Psoas muscle (tissue), 8 donors: ENCODE results near the gene R3HDM1. TPM values are rescaled to one million over a fixed set of nuclear protein-coding genes. Genes with fewer than 3 reads are reported as not detected.

ENCODE experiments used
- ATAC-seq, 4 donors: fragments of 200-7000 bp; cut with Tn5 transposase; one replicate each; pipeline ENCODE4 v1.9.1; 2020; ENCODE audit warnings: moderate library complexity in 3 of 4, mild to moderate bottlenecking in 2 of 4
- DNase-seq, 2 donors: peaks; one replicate each; pipeline ENCODE4 v3.0.0-alpha.2; 2020
- H3K27ac ChIP-seq: fragments of 200-600 bp; one replicate; pipeline ENCODE4 v1.8.0; 2022
- H3K27me3 ChIP-seq, 3 donors: fragments of 200-600 bp in 1 of 3; one replicate each; pipeline versions ENCODE4 v1.6.1 to v1.8.0; 2013 to 2022; ENCODE audit warnings: low read length in 2 of 3, mild to moderate bottlenecking in 2 of 3, moderate library complexity in 1 of 3; ENCODE audit not compliant: insufficient read depth in 3 of 3
- H3K36me3 ChIP-seq, 2 donors: fragments of 200-600 bp in 1 of 2; one replicate each; pipeline versions ENCODE4 v1.6.1 to v1.8.0; 2013 to 2022; ENCODE audit warnings: low read depth in 1 of 2, mild to moderate bottlenecking in 1 of 2, moderate library complexity in 1 of 2; ENCODE audit not compliant: insufficient read depth in 1 of 2
- H3K4me1 ChIP-seq: fragments of 200-600 bp; one replicate; pipeline ENCODE4 v1.8.0; 2022
- H3K4me3 ChIP-seq: fragments of 200-600 bp; one replicate; pipeline ENCODE4 v1.8.0; 2022; ENCODE audit warnings: mild to moderate bottlenecking
- H3K9me3 ChIP-seq: fragments of 200-600 bp; one replicate; pipeline ENCODE4 v1.8.0; 2022
- WGBS, 3 donors: extraction: QIAGEN DNeasy Blood & Tissue Kit; methylation state at CpG; one replicate each; pipeline versions ENCODE4 v1.1.6 to v1.1.7; 2013; 5-methylcytosine and 5-hydroxymethylcytosine counted together
- intact Hi-C, 2 donors: fragments of 100-400 bp; cut with DNase I; formaldehyde crosslinking; loops; one replicate each; pipeline versions ENCODE4 v1.11.0 to v1.14.2; 2022
- polyA plus RNA-seq, 3 donors: library from polyadenylated mRNA; stranded (reverse); fragments of 200-250 nt; gene quantifications; one replicate each; pipeline ENCODE4 v1.2.3, GENCODE V29; 2013
- total RNA-seq, 4 donors: library from RNA; stranded (reverse); fragmentation: NEBNext Ultra II Directional in 2 of 4; extraction: Animal tissue kit (Norgen Biotek cat#: 25700) in 2 of 4; gene quantifications; one replicate each; pipeline versions ENCODE4 v1.2.1 to v1.2.4, GENCODE V29; 2021 to 2023
- TF ChIP-seq, protein P1 (sequence below): fragments of 200-600 bp; IDR thresholded peaks from one replicate; pipeline ENCODE4 v1.8.0; 2022; ENCODE audit warnings: antibody characterized with exemption
- donor health status: healthy with polysubstance abuse.
- donor health status: DM: no; HTN: no; CAD: no; lungs with moderate emphysema.
- donor health status: Bipolar disorder and iron deficiency.
- donor health status: healthy.
- donor health status: DM: yes; HTN: yes; CAD: no.
- donor health status: DM: no; HTN: no; CAD: no.
- donor health status: DM: no; HTN: no; CAD: no.
- donor health status: DM: yes; HTN: yes; CAD: no.

The R3HDM1 gene
- total and polyA plus RNA-seq, 7 donors, result 4.6 to 25.3 (median 20.1) TPM

DNA sequence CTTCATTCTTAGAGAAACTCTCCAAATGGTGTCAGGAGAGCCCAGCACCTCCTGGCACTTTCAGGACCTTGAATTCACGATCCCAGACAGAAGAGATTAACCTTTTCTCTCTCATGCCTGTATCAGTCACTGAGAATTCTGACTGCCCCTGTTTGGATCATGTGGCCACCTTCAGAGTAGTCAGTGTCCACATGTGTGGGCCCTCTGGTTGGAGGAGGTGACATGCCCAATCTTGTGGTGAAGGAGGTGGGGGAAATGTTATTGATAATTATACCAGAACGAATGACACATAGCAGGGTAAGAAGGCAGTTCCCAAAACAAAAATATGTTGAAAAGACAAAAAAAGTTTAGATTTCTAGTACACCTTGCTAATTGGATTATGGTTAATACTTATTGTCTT, 242.0 kb downstream of the R3HDM1 start:
- intact Hi-C loops, result loop anchor here in 1 of 2 donors (10.0 kb wide), 1 partner anchor 81 kb away; no protein-coding TSS in a partner anchor
- no peak for ATAC-seq
- H3K27me3 ChIP-seq, result no peaks in the 10 kb centered on the region
- peaks cover 8 to 100% of the 10 kb centered on the region in 2 donors for H3K36me3 ChIP-seq
- no peak for DNase-seq
- H3K27ac ChIP-seq, result no peak overlapping the region
- TF ChIP-seq, protein P1, sequence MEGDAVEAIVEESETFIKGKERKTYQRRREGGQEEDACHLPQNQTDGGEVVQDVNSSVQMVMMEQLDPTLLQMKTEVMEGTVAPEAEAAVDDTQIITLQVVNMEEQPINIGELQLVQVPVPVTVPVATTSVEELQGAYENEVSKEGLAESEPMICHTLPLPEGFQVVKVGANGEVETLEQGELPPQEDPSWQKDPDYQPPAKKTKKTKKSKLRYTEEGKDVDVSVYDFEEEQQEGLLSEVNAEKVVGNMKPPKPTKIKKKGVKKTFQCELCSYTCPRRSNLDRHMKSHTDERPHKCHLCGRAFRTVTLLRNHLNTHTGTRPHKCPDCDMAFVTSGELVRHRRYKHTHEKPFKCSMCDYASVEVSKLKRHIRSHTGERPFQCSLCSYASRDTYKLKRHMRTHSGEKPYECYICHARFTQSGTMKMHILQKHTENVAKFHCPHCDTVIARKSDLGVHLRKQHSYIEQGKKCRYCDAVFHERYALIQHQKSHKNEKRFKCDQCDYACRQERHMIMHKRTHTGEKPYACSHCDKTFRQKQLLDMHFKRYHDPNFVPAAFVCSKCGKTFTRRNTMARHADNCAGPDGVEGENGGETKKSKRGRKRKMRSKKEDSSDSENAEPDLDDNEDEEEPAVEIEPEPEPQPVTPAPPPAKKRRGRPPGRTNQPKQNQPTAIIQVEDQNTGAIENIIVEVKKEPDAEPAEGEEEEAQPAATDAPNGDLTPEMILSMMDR, result no peak
- no peaks in the 10 kb centered on the region for H3K9me3 ChIP-seq
- no peak overlapping the region for H3K4me3 ChIP-seq
- H3K4me1 ChIP-seq, result no peaks in the 10 kb centered on the region
- WGBS, 3 donors, result 94 to 96% (median 95%) methylated on average over 2 of the region's 2 CpGs

DNA sequence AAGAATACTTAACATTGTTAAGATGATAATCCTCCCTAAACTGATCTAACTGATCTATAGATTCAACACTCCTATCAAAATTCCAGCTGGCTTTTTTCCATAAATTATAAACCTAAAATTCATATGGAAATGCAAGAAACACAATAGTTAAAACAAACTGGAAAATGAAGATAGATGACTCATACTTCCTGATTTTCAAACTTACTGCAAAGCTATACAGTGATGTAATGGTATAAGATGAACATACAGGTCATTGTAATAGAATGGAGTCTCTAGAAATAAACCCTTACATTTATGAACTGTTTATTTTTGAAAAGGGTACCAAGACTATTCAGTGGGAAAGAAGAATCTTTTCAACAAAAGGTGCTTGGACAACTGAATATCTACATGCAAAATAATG, 242.6 kb downstream of the R3HDM1 start:
- DNase-seq, result no peak
- no peak overlapping the region for H3K4me3 ChIP-seq
- H3K27ac ChIP-seq, result no peak overlapping the region
- intact Hi-C loops, result loop anchor here in 1 of 2 donors (10.0 kb wide), 1 partner anchor 81 kb away; no protein-coding TSS in a partner anchor
- no peak for ATAC-seq
- H3K9me3 ChIP-seq, result no peaks in the 10 kb centered on the region
- peaks cover 8 to 100% of the 10 kb centered on the region in 2 donors for H3K36me3 ChIP-seq
- no peaks in the 10 kb centered on the region for H3K4me1 ChIP-seq
- TF ChIP-seq, protein P1, result no peak
- no peaks in the 10 kb centered on the region for H3K27me3 ChIP-seq

Other genes with a start within 250 kb of the R3HDM1 start
- 1 to 10 TPM; 4.0 to 6.4 (median 4.8) TPM for gene ZRANB3, start 266 bp upstream of the R3HDM1 start, total RNA-seq
- gene ZRANB3, start 266 bp upstream of the R3HDM1 start, polyA plus RNA-seq, result 1 to 10 TPM; 1.3 to 3.1 (median 2.1) TPM
- gene UBXN4, start 210.4 kb downstream of the R3HDM1 start, total RNA-seq, result 100 to 1,000 TPM in 1 of 4 donors, 10 to 100 TPM in 3; 73.3 to 101 (median 96.0) TPM
- gene UBXN4, start 210.4 kb downstream of the R3HDM1 start, polyA plus RNA-seq, result 100 to 1,000 TPM in 1 of 3 donors, 10 to 100 TPM in 2; 37.3 to 117 (median 53.1) TPM